Measurements from ENCODE around the gene SH3BP2. TPM values are rescaled to one million over a fixed set of nuclear protein-coding genes. Genes with fewer than 3 reads are reported as not detected.
A peak's percentile ranks its signal among the peaks of the same experiment; 100 is the strongest.

The SH3BP2 gene
- total and polyA plus RNA-seq, 2 donors from 2014 or later, result 27.3 to 128 TPM

- intact Hi-C loops (cut with DNase I), result no loop called here
- FAIRE-seq, result no peak
- H3K9ac ChIP-seq (ENCODE audit: low read length in 3 of 3), result peak overlapping the region in 2 of 3 donors; percentile 3 to 58
Measured at GRCh38 chr4:2754848-2755819, 37.8 kb upstream of the SH3BP2 start.

DNA sequence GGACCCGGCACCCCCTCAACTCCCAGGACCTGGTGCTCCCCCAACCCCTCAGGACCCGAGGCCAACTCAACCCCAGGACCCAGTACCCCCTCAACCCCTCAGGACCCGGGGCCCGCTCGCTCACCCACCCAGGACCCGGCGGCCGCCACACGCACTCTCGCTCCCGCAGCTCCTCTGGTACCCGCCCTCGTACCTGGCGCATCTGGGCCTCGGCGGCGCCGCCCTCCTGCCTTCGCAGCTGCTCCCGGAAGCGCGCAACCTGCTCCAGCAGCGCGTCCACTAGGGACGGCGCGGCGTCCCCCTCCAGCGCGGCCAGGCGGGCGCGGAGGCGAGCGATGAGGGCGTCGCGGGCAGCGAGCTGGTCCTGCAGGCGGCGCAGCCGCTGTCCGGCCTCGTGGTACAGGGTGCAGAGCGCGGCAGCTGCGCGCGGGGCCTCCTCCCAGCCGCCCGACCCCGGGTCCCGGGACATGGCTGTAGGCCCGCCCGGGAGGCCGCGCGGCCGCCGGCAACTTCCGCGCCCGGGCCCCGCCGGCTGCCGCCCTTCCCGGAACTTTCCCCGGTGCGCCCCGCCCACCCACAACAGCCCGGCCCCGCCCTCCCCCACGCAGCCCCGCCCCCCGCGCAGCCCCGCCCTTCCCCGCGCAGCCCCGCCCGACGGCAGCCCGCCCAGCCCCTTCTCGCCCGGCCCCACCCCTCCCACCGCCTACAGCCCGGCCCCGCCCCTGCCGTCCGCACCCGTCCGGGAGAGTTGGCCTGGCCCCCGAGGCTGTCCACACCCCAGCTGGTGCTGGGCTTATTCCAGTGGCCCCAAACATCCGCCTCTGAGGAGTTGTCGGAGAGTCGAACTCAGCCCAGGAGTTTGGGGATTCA lies 36.8 kb upstream of the SH3BP2 start, which contains the start of gene TNIP2:
Gene TNIP2, minus strand, starts transcription at position 516 of the 870 bp plus-strand sequence. Its CDS starts 47 bp downstream, at position 469.
- TF ChIP-seq, protein P1, sequence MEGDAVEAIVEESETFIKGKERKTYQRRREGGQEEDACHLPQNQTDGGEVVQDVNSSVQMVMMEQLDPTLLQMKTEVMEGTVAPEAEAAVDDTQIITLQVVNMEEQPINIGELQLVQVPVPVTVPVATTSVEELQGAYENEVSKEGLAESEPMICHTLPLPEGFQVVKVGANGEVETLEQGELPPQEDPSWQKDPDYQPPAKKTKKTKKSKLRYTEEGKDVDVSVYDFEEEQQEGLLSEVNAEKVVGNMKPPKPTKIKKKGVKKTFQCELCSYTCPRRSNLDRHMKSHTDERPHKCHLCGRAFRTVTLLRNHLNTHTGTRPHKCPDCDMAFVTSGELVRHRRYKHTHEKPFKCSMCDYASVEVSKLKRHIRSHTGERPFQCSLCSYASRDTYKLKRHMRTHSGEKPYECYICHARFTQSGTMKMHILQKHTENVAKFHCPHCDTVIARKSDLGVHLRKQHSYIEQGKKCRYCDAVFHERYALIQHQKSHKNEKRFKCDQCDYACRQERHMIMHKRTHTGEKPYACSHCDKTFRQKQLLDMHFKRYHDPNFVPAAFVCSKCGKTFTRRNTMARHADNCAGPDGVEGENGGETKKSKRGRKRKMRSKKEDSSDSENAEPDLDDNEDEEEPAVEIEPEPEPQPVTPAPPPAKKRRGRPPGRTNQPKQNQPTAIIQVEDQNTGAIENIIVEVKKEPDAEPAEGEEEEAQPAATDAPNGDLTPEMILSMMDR (IDR thresholded peaks at IDR 0.05; ENCODE audit: borderline replicate concordance, extremely low read depth, insufficient read depth), result peak; percentile 35

More at GRCh38 chr4:2754848-2755819, 37.8 kb upstream of the SH3BP2 start:
- DNase-seq, result peak in 1 of 5 donors; percentile 77
- TF ChIP-seq, protein P1 (IDR thresholded peaks at IDR 0.05; ENCODE audit: borderline replicate concordance, extremely low read depth, insufficient read depth), result no peak
- Histone ChIP-seq H3K36me3 (ENCODE audit: control insufficient read depth in 2 of 3, insufficient read depth in 3 of 3, low read length in 3 of 3) (peaks cover 0 to 4% (median 3%) of the 10 kb centered on the region in 3 donors), H3K4me1 (ENCODE audit: control insufficient read depth in 2 of 3, insufficient read depth in 2 of 3, low read depth in 1 of 3, low read length in 3 of 3) (peaks cover 0 to 9% (median 4%) of the 10 kb centered on the region in 3 donors), H3K27ac (ENCODE audit: low read depth in 2 of 2, low read length in 2 of 2) (peak overlapping the region in 1 of 2 donors; percentile 88), H3K4me3 (ENCODE audit: low read length in 3 of 3) (peak overlapping the region; percentile 47 to 68 (median 48)), H3K27me3 (ENCODE audit: control insufficient read depth, insufficient read depth, low read length) (no peaks in the 10 kb centered on the region), H3K9me3 (ENCODE audit: control insufficient read depth in 2 of 3, insufficient read depth in 1 of 3, low read length in 3 of 3) (no peaks in the 10 kb centered on the region)

GRCh38 chr4:2756691-2757350 lies 36.1 kb upstream of the SH3BP2 start:
- FAIRE-seq, result no peak

More for the DNA sequence above, 36.8 kb upstream of the SH3BP2 start, which contains the start of gene TNIP2:
- DNase-seq (peak; percentile 82 to 95 (median 88)), FAIRE-seq (no peak)
- H3K27me3 ChIP-seq (ENCODE audit: control insufficient read depth, insufficient read depth, low read length), result no peaks in the 10 kb centered on the region
- peak within 1 kb of the TSS; percentile 72 to 88 for H3K27ac ChIP-seq (ENCODE audit: low read depth in 2 of 2, low read length in 2 of 2)
- H3K9me3 ChIP-seq (ENCODE audit: control insufficient read depth in 2 of 3, insufficient read depth in 1 of 3, low read length in 3 of 3), result no peaks in the 10 kb centered on the region
- peak within 1 kb of the TSS in 2 of 3 donors; percentile 58 to 73 for H3K9ac ChIP-seq (ENCODE audit: low read length in 3 of 3)
- peaks cover 0 to 11% (median 11%) of the 10 kb centered on the region in 3 donors for H3K4me1 ChIP-seq (ENCODE audit: control insufficient read depth in 2 of 3, insufficient read depth in 2 of 3, low read depth in 1 of 3, low read length in 3 of 3)
- H3K4me3 ChIP-seq (ENCODE audit: low read length in 3 of 3), result peak within 1 kb of the TSS; percentile 48 to 68 (median 56)
- H3K36me3 ChIP-seq (ENCODE audit: control insufficient read depth in 2 of 3, insufficient read depth in 3 of 3, low read length in 3 of 3), result peaks cover 0 to 4% (median 3%) of the 10 kb centered on the region in 3 donors
- intact Hi-C loops (cut with DNase I), result no loop called here

More at GRCh38 chr4:2756691-2757350, 36.1 kb upstream of the SH3BP2 start:
- TF ChIP-seq, protein P1 (IDR thresholded peaks at IDR 0.05; ENCODE audit: borderline replicate concordance, extremely low read depth, insufficient read depth), result no peak
- DNase-seq, result no peak
- H3K9me3 ChIP-seq (ENCODE audit: control insufficient read depth in 2 of 3, insufficient read depth in 1 of 3, low read length in 3 of 3), result no peaks in the 10 kb centered on the region
- H3K9ac ChIP-seq (ENCODE audit: low read length in 3 of 3), result peak overlapping the region in 1 of 3 donors; percentile 46
- H3K27me3 ChIP-seq (ENCODE audit: control insufficient read depth, insufficient read depth, low read length), result no peaks in the 10 kb centered on the region
- intact Hi-C loops (cut with DNase I), result no loop called here
- H3K4me1 ChIP-seq (ENCODE audit: control insufficient read depth in 2 of 3, insufficient read depth in 2 of 3, low read depth in 1 of 3, low read length in 3 of 3), result peaks cover 0 to 12% (median 11%) of the 10 kb centered on the region in 3 donors
- H3K36me3 ChIP-seq (ENCODE audit: control insufficient read depth in 2 of 3, insufficient read depth in 3 of 3, low read length in 3 of 3), result peaks cover 0 to 4% (median 3%) of the 10 kb centered on the region in 3 donors
- H3K27ac ChIP-seq (ENCODE audit: low read depth in 2 of 2, low read length in 2 of 2), result peak overlapping the region in 1 of 2 donors; percentile 48
- peak overlapping the region in 2 of 3 donors; percentile 56 to 60 for H3K4me3 ChIP-seq (ENCODE audit: low read length in 3 of 3)

Measured in kidney (tissue), 14 donors.